HepG2 (cell line): ENCODE data around the gene P3H2.

Experiments
- ATF1 ChIP-seq: IDR thresholded peaks from 2 replicates; pipeline ENCODE4 v1.6.1; 2016; ENCODE audit warnings: mild to moderate bottlenecking, control low read depth
- MAX ChIP-seq: IDR thresholded peaks from 2 replicates; pipeline ENCODE4 v1.6.1; 2012; ENCODE audit warnings: inconsistent platforms
- MTA1 ChIP-seq: sonication (generic); formaldehyde crosslinking; IDR thresholded peaks from 2 replicates; pipeline ENCODE4 v1.4.0; 2020; ENCODE audit warnings: missing genetic modification reagents, mild to moderate bottlenecking, borderline replicate concordance
- TAF15 ChIP-seq: fragments of 200-400 bp; formaldehyde crosslinking; IDR thresholded peaks from one replicate; pipeline ENCODE4 v1.6.1; 2018; ENCODE audit warnings: mild to moderate bottlenecking, low read depth, low read length; ENCODE audit not compliant: poor library complexity, severe bottlenecking
- ZNF704 ChIP-seq: sonication (generic); formaldehyde crosslinking; IDR thresholded peaks from 2 replicates; pipeline ENCODE4 v1.8.1; 2023; ENCODE audit warnings: mild to moderate bottlenecking, inconsistent platforms, moderate library complexity, missing genetic modification reagents, borderline replicate concordance

- TF ChIP-seq ATF1 (CRISPR knock-in tag), result no peak
- no peak for TF ChIP-seq TAF15
- no peak for TF ChIP-seq ZNF704 (CRISPR knock-in tag)
- no peak for TF ChIP-seq MAX
- TF ChIP-seq MTA1 (CRISPR knock-in tag), result no peak
Observed at GRCh38 chr3:190064659-190065058, 56.0 kb downstream of the P3H2 start.
